ENCODE results near the gene RNF113B. TPM values are rescaled to one million over a fixed set of nuclear protein-coding genes. Genes with fewer than 3 reads are reported as not detected.
A peak's percentile ranks its signal among the peaks of the same experiment; 100 is the strongest.

Gene RNF113B
- polyA plus RNA-seq, 1 experiment: not detected

- peak; percentile 81 for DNase-seq (ENCODE audit: low read depth)
- CTCF ChIA-PET: interaction anchor here (1.1 kb wide), 1 partner anchor 33 kb away, joined by 3 read pairs; no protein-coding TSS in a partner anchor
- no peak for TF ChIP-seq CTCF (IDR thresholded peaks at IDR 0.05; ENCODE audit: insufficient read depth, low read depth, low read length)
- POLR2A ChIA-PET: no interaction called here
- Histone ChIP-seq H3K4me3 (ENCODE audit: low read depth, low read length) (no peak overlapping the region), H3K36me3 (ENCODE audit: control insufficient read depth, insufficient read depth, low read length) (peaks cover 5% of the 10 kb centered on the region), H3K27me3 (ENCODE audit: control insufficient read depth, insufficient read depth, low read length) (no peaks in the 10 kb centered on the region)
Measured at GRCh38 chr13:98214008-98214643, 37.1 kb upstream of the RNF113B start.

GRCh38 chr13:98213354-98213753 lies 36.3 kb upstream of the RNF113B start:
- Histone ChIP-seq H3K36me3 (ENCODE audit: control insufficient read depth, insufficient read depth, low read length) (peaks cover 5% of the 10 kb centered on the region), H3K27me3 (ENCODE audit: control insufficient read depth, insufficient read depth, low read length) (no peaks in the 10 kb centered on the region), H3K4me3 (ENCODE audit: low read depth, low read length) (no peak overlapping the region)
- no peak for DNase-seq (ENCODE audit: low read depth)
- TF ChIP-seq CTCF (IDR thresholded peaks at IDR 0.05; ENCODE audit: insufficient read depth, low read depth, low read length): no peak
- CTCF ChIA-PET: interaction anchor here (1.2 kb wide), 1 partner anchor 8 kb away, joined by 3 read pairs; no protein-coding TSS in a partner anchor
- POLR2A ChIA-PET: no interaction called here

GRCh38 chr13:98212763-98213162 lies 35.7 kb upstream of the RNF113B start:
- TF ChIP-seq CTCF (IDR thresholded peaks at IDR 0.05; ENCODE audit: insufficient read depth, low read depth, low read length): no peak
- peaks cover 5% of the 10 kb centered on the region for H3K36me3 ChIP-seq (ENCODE audit: control insufficient read depth, insufficient read depth, low read length)
- POLR2A ChIA-PET: no interaction called here
- no peak for DNase-seq (ENCODE audit: low read depth)
- no peaks in the 10 kb centered on the region for H3K27me3 ChIP-seq (ENCODE audit: control insufficient read depth, insufficient read depth, low read length)
- CTCF ChIA-PET: interaction anchor here (0.6 to 1.2 kb wide), 2 partner anchors 9 to 184 kb away, joined by 3 to 8 read pairs; no protein-coding TSS in a partner anchor
- no peak overlapping the region for H3K4me3 ChIP-seq (ENCODE audit: low read depth, low read length)

GRCh38 chr13:98208606-98209005 lies 31.5 kb upstream of the RNF113B start:
- ChIA-PET CTCF (interaction anchor here (1.1 kb wide), 1 partner anchor 13 kb away, joined by 5 read pairs; no protein-coding TSS in a partner anchor), POLR2A (no interaction called here)
- Histone ChIP-seq H3K27me3 (ENCODE audit: control insufficient read depth, insufficient read depth, low read length) (no peaks in the 10 kb centered on the region), H3K4me3 (ENCODE audit: low read depth, low read length) (no peak overlapping the region), H3K36me3 (ENCODE audit: control insufficient read depth, insufficient read depth, low read length) (peaks cover 2% of the 10 kb centered on the region; the same call in 1 of the 2 replicates)
- no peak for TF ChIP-seq CTCF (IDR thresholded peaks at IDR 0.05; ENCODE audit: insufficient read depth, low read depth, low read length)
- no peak for DNase-seq (ENCODE audit: low read depth)

GRCh38 chr13:98207416-98207815 lies 30.3 kb upstream of the RNF113B start:
- no peak for DNase-seq (ENCODE audit: low read depth)
- no peaks in the 10 kb centered on the region for H3K36me3 ChIP-seq (ENCODE audit: control insufficient read depth, insufficient read depth, low read length)
- H3K27me3 ChIP-seq (ENCODE audit: control insufficient read depth, insufficient read depth, low read length): no peaks in the 10 kb centered on the region
- no peak overlapping the region for H3K4me3 ChIP-seq (ENCODE audit: low read depth, low read length)
- CTCF ChIA-PET: interaction anchor here (1.1 kb wide), 1 partner anchor 62 kb away, joined by 3 read pairs; no protein-coding TSS in a partner anchor
- POLR2A ChIA-PET: no interaction called here
- TF ChIP-seq CTCF (IDR thresholded peaks at IDR 0.05; ENCODE audit: insufficient read depth, low read depth, low read length): no peak

All from BJ (cell line).